Stimulated activated naive CD8-positive, alpha-beta T cell treated with anti-CD3 and anti-CD28 coated beads, Interleukin-15, Interleukin-2, amounts not matched to agents 100 ng/mL and 50 ng/mL, for 24 hours (primary cell): ENCODE measurements around the gene NR1H3.
A peak's percentile ranks its signal among the peaks of the same experiment; 100 is the strongest.

Source experiments
- H3K27ac Mint-ChIP-seq: one replicate; pipeline ENCODE4 v1.8.0; 2021; ENCODE audit warnings: mild to moderate bottlenecking, mixed read lengths
- H3K27me3 Mint-ChIP-seq: one replicate; pipeline ENCODE4 v1.8.0; 2021; ENCODE audit warnings: mixed read lengths
- H3K36me3 Mint-ChIP-seq: one replicate; pipeline ENCODE4 v1.8.0; 2021; ENCODE audit warnings: low read depth, mixed read lengths
- H3K4me1 Mint-ChIP-seq: one replicate; pipeline ENCODE4 v1.8.0; 2021; ENCODE audit warnings: low read depth, mixed read lengths
- H3K4me3 Mint-ChIP-seq: one replicate; pipeline ENCODE4 v1.8.0; 2021; ENCODE audit warnings: mild to moderate bottlenecking, mixed read lengths
- H3K9me3 Mint-ChIP-seq: one replicate; pipeline ENCODE4 v1.8.0; 2021; ENCODE audit warnings: mixed read lengths

NR1H3 gene

GRCh38 chr11:47253660-47254059 lies 4.1 kb upstream of the NR1H3 start:
- peaks cover 16% of the 10 kb centered on the region for H3K4me1 Mint-ChIP-seq
- H3K4me3 Mint-ChIP-seq = no peak overlapping the region
- H3K9me3 Mint-ChIP-seq = no peaks in the 10 kb centered on the region

GRCh38 chr11:47254386-47254785 lies 3.4 kb upstream of the NR1H3 start:
- Mint-ChIP-seq H3K36me3 (no peaks in the 10 kb centered on the region), H3K27me3 (no peaks in the 10 kb centered on the region), H3K4me1 (peaks cover 14% of the 10 kb centered on the region), H3K4me3 (no peak overlapping the region), H3K27ac (no peak overlapping the region), H3K9me3 (no peaks in the 10 kb centered on the region)

More at GRCh38 chr11:47253660-47254059, 4.1 kb upstream of the NR1H3 start:
- H3K27ac Mint-ChIP-seq = no peak overlapping the region
- no peaks in the 10 kb centered on the region for H3K27me3 Mint-ChIP-seq
- H3K36me3 Mint-ChIP-seq = no peaks in the 10 kb centered on the region

- Mint-ChIP-seq H3K9me3 (no peaks in the 10 kb centered on the region), H3K4me1 (peaks cover 14% of the 10 kb centered on the region), H3K27ac (no peak overlapping the region), H3K4me3 (no peak overlapping the region), H3K36me3 (no peaks in the 10 kb centered on the region), H3K27me3 (no peaks in the 10 kb centered on the region)
Measured at GRCh38 chr11:47256374-47256773, 1.4 kb upstream of the NR1H3 start.

- Mint-ChIP-seq H3K36me3 (no peaks in the 10 kb centered on the region), H3K4me1 (peaks cover 14% of the 10 kb centered on the region), H3K27me3 (no peaks in the 10 kb centered on the region), H3K27ac (no peak overlapping the region), H3K9me3 (no peaks in the 10 kb centered on the region), H3K4me3 (no peak overlapping the region)
Measured at GRCh38 chr11:47257177-47257516, 649 bp upstream of the NR1H3 start.

DNA sequence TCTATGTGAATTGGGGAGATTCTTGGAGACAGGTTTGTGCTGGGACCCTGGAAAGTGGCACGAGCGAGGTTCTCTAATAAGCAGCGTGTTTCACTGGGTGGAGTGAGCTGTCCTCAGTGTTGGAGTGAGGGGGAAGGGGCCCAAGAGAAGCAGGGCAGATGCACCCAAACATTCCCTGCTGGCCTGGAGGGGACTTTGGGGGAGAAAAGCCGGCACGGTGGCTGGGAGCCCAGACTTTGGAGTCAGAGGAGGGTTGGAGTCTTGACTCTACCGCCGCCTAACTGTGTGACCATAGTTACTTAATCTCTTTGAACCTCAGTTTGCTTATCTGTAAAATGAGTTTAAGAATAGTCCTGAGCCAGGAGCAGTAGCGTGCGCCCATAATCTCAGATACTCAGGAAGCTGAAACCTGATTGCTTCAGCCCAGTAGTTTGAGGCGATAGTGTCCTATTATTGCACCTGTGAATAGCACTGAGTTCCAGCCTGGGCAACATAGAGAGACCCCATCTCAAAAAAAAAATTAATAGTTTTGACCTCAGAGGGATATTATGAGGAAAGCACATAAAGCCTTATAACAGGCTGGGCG lies 614 bp downstream of the NR1H3 start:
- Mint-ChIP-seq H3K4me1 (peaks cover 14% of the 10 kb centered on the region), H3K27me3 (no peaks in the 10 kb centered on the region), H3K4me3 (no peak overlapping the region), H3K36me3 (no peaks in the 10 kb centered on the region), H3K27ac (peak overlapping the region; percentile 28), H3K9me3 (no peaks in the 10 kb centered on the region)

- no peak overlapping the region for H3K4me3 Mint-ChIP-seq
- H3K4me1 Mint-ChIP-seq = peaks cover 16% of the 10 kb centered on the region
- no peaks in the 10 kb centered on the region for H3K27me3 Mint-ChIP-seq
- peak overlapping the region; percentile 6 for H3K27ac Mint-ChIP-seq
- H3K36me3 Mint-ChIP-seq = no peaks in the 10 kb centered on the region
- H3K9me3 Mint-ChIP-seq = no peaks in the 10 kb centered on the region
Measured at GRCh38 chr11:47259232-47259977, 1.6 kb downstream of the NR1H3 start.

- no peaks in the 10 kb centered on the region for H3K9me3 Mint-ChIP-seq
- H3K27ac Mint-ChIP-seq = no peak overlapping the region
- H3K36me3 Mint-ChIP-seq = no peaks in the 10 kb centered on the region
- H3K4me1 Mint-ChIP-seq = peaks cover 26% of the 10 kb centered on the region
- no peak overlapping the region for H3K4me3 Mint-ChIP-seq
- no peaks in the 10 kb centered on the region for H3K27me3 Mint-ChIP-seq
Measured at GRCh38 chr11:47260366-47260765, 2.6 kb downstream of the NR1H3 start.

DNA sequence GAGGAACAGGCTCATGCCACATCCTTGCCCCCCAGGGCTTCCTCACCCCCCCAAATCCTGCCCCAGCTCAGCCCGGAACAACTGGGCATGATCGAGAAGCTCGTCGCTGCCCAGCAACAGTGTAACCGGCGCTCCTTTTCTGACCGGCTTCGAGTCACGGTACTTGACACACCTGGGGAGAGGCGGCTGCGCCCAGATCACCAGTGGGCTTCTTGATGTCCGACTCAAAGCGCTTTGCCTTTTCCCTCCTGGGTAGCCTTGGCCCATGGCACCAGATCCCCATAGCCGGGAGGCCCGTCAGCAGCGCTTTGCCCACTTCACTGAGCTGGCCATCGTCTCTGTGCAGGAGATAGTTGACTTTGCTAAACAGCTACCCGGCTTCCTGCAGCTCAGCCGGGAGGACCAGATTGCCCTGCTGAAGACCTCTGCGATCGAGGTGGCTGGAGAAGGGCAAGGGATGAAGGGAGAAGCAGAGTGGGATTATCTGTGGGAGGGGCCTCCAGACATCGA lies 3.5 kb downstream of the NR1H3 start:
- Mint-ChIP-seq H3K27me3 (no peaks in the 10 kb centered on the region), H3K4me3 (no peak overlapping the region), H3K9me3 (no peaks in the 10 kb centered on the region), H3K4me1 (peaks cover 36% of the 10 kb centered on the region), H3K36me3 (no peaks in the 10 kb centered on the region), H3K27ac (no peak overlapping the region)

DNA sequence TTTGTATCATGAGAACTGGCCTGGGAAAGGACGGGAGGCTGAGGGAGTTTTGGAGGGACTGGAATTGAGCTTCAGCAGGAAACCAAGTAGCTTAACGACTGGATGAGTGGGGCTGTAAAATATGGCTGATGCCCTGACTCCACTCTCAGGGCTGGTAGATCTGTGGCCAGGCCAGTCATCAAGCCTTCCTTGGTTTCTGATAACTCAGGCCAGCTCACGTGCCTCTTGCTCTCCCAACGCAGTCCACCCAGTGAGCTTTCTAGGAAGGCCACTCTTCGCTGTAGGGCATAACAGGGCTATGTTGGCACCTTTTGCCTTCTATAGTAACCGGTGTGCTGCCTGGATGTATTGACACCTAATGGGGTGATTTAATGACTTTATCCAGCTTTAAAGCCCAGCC lies 6.3 kb downstream of the NR1H3 start:
- Mint-ChIP-seq H3K27me3 (no peaks in the 10 kb centered on the region), H3K27ac (peak overlapping the region; percentile 71), H3K4me1 (peaks cover 45% of the 10 kb centered on the region), H3K9me3 (no peaks in the 10 kb centered on the region), H3K4me3 (no peak overlapping the region), H3K36me3 (no peaks in the 10 kb centered on the region)

DNA sequence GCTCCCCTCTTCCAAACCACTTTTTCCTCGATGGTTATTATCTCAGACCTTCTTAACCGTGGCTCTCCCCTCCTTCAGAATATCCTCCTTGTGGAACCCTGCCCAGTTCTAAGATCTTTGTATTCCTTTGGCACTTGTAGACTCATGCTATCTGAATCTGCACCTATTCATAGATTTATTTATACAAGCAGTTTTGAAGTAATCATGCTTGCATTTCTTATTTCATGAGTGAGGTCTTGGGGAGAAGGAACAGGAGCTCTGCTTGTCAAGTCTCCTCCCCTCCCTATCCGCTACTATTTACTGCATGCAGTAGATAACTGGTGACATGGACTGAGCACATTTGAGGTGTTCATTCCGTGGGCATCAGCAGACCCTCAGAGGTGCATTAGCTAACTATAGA lies 6.7 kb downstream of the NR1H3 start:
- H3K27me3 Mint-ChIP-seq = no peaks in the 10 kb centered on the region
- no peaks in the 10 kb centered on the region for H3K36me3 Mint-ChIP-seq
- H3K4me1 Mint-ChIP-seq = peaks cover 44% of the 10 kb centered on the region
- H3K4me3 Mint-ChIP-seq = no peak overlapping the region
- no peaks in the 10 kb centered on the region for H3K9me3 Mint-ChIP-seq
- H3K27ac Mint-ChIP-seq = peak overlapping the region; percentile 71

- no peaks in the 10 kb centered on the region for H3K9me3 Mint-ChIP-seq
- peak overlapping the region; percentile 86 for H3K4me3 Mint-ChIP-seq
- H3K27ac Mint-ChIP-seq = peak overlapping the region; percentile 96
- H3K36me3 Mint-ChIP-seq = peaks cover 3% of the 10 kb centered on the region
- H3K27me3 Mint-ChIP-seq = no peaks in the 10 kb centered on the region
- H3K4me1 Mint-ChIP-seq = peaks cover 64% of the 10 kb centered on the region
Measured at GRCh38 chr11:47267876-47268275, 10.1 kb downstream of the NR1H3 start.

- Mint-ChIP-seq H3K4me1 (peaks cover 67% of the 10 kb centered on the region), H3K4me3 (peak overlapping the region; percentile 86), H3K27ac (peak overlapping the region; percentile 96)
Measured at GRCh38 chr11:47268448-47269001, 10.7 kb downstream of the NR1H3 start.

DNA sequence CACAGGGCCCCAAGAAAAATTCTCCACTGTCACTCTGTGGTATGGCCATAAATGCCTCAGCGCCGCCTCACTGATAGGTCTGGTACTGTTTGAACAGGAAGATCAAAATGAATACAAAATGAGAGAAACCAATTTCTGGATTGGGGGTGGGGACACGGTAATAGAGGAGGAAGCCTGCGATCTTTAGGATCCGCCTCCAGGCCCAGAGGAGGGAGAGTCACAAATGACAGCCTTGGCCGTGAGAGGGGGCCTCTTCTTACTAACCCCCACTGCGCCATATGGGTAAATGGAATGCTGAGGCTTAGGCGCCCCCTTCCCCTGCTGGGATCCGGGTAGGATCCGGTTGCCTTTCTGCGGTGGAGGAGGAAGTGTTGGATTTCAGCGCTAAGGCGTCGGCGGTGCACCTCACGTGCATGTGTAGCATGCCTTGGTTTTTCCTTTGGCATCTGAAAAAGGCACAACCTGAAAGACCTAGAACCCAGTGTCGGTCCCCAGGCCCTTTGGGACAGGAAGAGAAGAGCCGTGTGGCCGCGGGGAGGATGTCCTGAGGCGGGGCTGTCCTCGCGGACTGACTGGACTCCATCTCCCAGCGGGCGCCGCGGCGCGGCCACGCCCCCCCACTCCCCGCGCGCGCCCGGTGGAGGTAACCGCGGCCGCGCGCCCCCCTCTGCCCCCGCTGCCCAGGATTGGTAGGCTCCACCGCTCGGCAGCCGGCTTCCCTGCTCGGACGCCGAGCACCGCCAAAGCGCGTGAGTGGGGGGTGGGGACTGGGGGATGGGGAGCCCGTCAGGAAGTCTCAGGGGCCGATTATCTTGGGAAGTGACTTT lies 11.4 kb downstream of the NR1H3 start:
- Mint-ChIP-seq H3K36me3 (peaks cover 5% of the 10 kb centered on the region), H3K4me1 (peaks cover 67% of the 10 kb centered on the region), H3K27me3 (no peaks in the 10 kb centered on the region), H3K4me3 (peak overlapping the region; percentile 86), H3K27ac (peak overlapping the region; percentile 96), H3K9me3 (no peaks in the 10 kb centered on the region)

More at GRCh38 chr11:47268448-47269001, 10.7 kb downstream of the NR1H3 start:
- Mint-ChIP-seq H3K27me3 (no peaks in the 10 kb centered on the region), H3K9me3 (no peaks in the 10 kb centered on the region), H3K36me3 (peaks cover 5% of the 10 kb centered on the region)

DNA sequence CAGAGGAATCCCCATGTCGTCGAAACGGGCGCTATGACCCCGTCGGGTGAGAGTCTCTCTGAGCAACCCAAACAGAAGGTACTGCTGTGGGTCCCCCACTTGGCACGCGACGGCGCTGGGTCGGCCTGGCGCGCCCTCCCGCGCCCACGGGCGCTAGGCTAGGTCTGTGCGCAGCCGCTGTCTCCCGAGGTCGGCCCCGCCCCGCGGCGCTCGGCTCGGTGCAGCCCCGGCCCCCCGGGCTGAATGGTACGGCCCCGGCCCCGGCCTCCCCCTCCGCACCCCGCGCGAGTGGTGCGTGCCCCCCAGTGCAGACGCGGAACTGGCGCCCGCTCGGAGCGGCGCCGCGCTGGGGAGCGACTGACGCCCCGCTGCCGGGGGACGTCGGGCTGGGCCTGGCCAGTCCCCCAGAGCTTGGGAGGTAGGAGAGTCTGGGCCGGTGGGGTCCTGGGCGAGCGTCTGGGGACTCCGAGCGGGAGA lies 12.1 kb downstream of the NR1H3 start, which contains the start of gene MADD:
Gene MADD (plus strand): TSS at position 305 of the 477 bp plus-strand sequence.
- Mint-ChIP-seq H3K27ac (peak within 1 kb of the TSS; percentile 96), H3K4me3 (peak within 1 kb of the TSS; percentile 90), H3K27me3 (no peaks in the 10 kb centered on the region), H3K4me1 (peaks cover 61% of the 10 kb centered on the region), H3K9me3 (no peaks in the 10 kb centered on the region), H3K36me3 (peaks cover 5% of the 10 kb centered on the region)
